GM12878 (cell line): ENCODE measurements around the gene CCIN.

ENCODE experiments used
- BCL3 ChIP-seq: IDR thresholded peaks from 2 replicates; pipeline ENCODE4 v1.6.1; 2011; ENCODE audit warnings: borderline replicate concordance, low read depth, mild to moderate bottlenecking, moderate library complexity, low read length; ENCODE audit not compliant: insufficient read depth, poor library complexity, severe bottlenecking
- CREB1 ChIP-seq: IDR thresholded peaks from 2 replicates; pipeline ENCODE4 v1.6.1; 2012; ENCODE audit warnings: low read depth, mild to moderate bottlenecking, inconsistent platforms
- EZH2 ChIP-seq: IDR thresholded peaks from 2 replicates; pipeline ENCODE4 v1.6.1; 2012; ENCODE audit warnings: low read depth, mild to moderate bottlenecking, control low read depth, inconsistent platforms, low read length, borderline replicate concordance; ENCODE audit not compliant: control insufficient read depth
- MAX ChIP-seq: IDR thresholded peaks from 2 replicates; pipeline ENCODE4 v1.6.1; 2012; ENCODE audit warnings: low read depth, low read length, improper control_type of control experiment
- RFX5 ChIP-seq: IDR thresholded peaks from 2 replicates; pipeline ENCODE4 v1.6.1; 2011; ENCODE audit warnings: low read depth, low read length, improper control_type of control experiment
- ZNF274 ChIP-seq: IDR thresholded peaks from one replicate; pipeline ENCODE4 v1.8.0; 2011; ENCODE audit not compliant: insufficient read length, insufficient read depth
- ZZZ3 ChIP-seq: IDR thresholded peaks from 2 replicates; pipeline ENCODE4 v1.6.1; 2011; ENCODE audit warnings: low read depth; ENCODE audit not compliant: control insufficient read depth, insufficient read length
- TF ChIP-seq, protein P1 (sequence below), 3 experiments: IDR thresholded peaks in 2 of 3; conservative IDR thresholded peaks in 1 of 3; 2 replicates each; pipeline ENCODE4 v1.5.1; 2011; ENCODE audit warnings: low read depth in 3 of 3, low read length in 3 of 3, mild to moderate bottlenecking in 3 of 3, control low read depth in 2 of 3, moderate library complexity in 2 of 3, inconsistent platforms in 1 of 3, mixed read lengths in 1 of 3; ENCODE audit not compliant: control insufficient read depth in 2 of 3, insufficient read depth in 1 of 3; ENCODE audit errors: extremely low read depth in 1 of 3
- TF ChIP-seq, protein P2 (sequence below): IDR thresholded peaks from 2 replicates; pipeline ENCODE4 v1.6.1; 2011; ENCODE audit warnings: low read depth, mild to moderate bottlenecking, low read length, moderate library complexity, borderline replicate concordance; ENCODE audit errors: extremely low read depth

GRCh38 chr9:36136894-36137391 lies 32.2 kb upstream of the CCIN start:
- TF ChIP-seq BCL3 = no peak
- TF ChIP-seq ZNF274 = no peak
- TF ChIP-seq EZH2 = no peak
- TF ChIP-seq, protein P1, sequence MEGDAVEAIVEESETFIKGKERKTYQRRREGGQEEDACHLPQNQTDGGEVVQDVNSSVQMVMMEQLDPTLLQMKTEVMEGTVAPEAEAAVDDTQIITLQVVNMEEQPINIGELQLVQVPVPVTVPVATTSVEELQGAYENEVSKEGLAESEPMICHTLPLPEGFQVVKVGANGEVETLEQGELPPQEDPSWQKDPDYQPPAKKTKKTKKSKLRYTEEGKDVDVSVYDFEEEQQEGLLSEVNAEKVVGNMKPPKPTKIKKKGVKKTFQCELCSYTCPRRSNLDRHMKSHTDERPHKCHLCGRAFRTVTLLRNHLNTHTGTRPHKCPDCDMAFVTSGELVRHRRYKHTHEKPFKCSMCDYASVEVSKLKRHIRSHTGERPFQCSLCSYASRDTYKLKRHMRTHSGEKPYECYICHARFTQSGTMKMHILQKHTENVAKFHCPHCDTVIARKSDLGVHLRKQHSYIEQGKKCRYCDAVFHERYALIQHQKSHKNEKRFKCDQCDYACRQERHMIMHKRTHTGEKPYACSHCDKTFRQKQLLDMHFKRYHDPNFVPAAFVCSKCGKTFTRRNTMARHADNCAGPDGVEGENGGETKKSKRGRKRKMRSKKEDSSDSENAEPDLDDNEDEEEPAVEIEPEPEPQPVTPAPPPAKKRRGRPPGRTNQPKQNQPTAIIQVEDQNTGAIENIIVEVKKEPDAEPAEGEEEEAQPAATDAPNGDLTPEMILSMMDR (IDR thresholded peaks at IDR 0.05 in 2 of 3, conservative IDR thresholded peaks at IDR 0.05 in 1 of 3; ENCODE audit: control insufficient read depth in 2 of 3, extremely low read depth in 1 of 3, insufficient read depth in 1 of 3, low read depth in 3 of 3, low read length in 3 of 3) = no peak
- TF ChIP-seq CREB1 = no peak
- TF ChIP-seq ZZZ3 = no peak
- TF ChIP-seq, protein P2, sequence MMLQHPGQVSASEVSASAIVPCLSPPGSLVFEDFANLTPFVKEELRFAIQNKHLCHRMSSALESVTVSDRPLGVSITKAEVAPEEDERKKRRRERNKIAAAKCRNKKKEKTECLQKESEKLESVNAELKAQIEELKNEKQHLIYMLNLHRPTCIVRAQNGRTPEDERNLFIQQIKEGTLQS = no peak
- TF ChIP-seq MAX = no peak
- no peak for TF ChIP-seq RFX5
